GM18517 (cell line): ENCODE results near the gene GMCL2.

Experiments used
- ATAC-seq: cut with Tn5 transposase; IDR thresholded peaks from one replicate; pipeline ENCODE4 v1.9.1; 2021; ENCODE audit warnings: mild to moderate bottlenecking, moderate library complexity; ENCODE audit not compliant: unreplicated experiment

Gene GMCL2

GRCh38 chr5:178222292-178222691 lies 35.1 kb upstream of the GMCL2 start:
- no peak for ATAC-seq

DNA sequence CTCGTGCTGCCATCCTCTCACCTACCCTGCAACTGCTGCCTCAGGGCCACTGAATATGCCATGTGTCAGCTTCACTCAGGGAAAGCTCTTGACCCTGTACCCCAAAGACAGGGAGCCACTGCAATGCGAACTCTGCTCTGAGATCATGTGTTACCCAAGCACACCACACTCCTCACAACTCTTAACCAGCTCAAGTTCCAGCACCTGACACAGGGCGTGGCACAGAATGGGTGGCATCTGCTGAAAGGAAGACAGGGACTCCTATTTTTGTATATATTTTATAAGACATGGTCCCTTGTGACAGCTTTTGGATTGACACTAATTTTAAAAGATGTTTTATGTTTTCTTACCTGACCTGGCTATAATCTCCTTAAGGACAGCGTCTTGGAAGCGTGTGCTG lies 34.7 kb upstream of the GMCL2 start:
- no peak for ATAC-seq

- no peak for ATAC-seq
These were observed 34.1 kb upstream of the GMCL2 start for GRCh38 chr5:178221282-178221681.

DNA sequence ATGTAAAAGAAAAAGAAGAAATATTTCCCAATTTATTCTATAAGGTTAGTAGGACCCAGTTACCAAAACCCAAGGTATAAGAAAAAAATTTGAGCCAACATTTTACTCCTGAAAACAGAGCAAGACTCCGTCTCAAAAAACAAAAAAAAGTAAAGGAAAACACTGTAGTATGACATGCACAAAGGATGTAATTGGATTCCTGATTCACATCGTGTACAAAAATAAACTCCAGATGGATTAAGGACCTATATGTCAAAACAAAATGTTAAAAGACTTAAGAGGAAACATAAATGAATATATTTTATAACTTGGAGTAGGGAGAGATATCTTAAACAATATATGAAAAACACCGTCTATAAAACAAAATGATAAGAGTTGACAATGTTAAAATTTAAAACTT lies 31.7 kb upstream of the GMCL2 start:
- no peak for ATAC-seq

DNA sequence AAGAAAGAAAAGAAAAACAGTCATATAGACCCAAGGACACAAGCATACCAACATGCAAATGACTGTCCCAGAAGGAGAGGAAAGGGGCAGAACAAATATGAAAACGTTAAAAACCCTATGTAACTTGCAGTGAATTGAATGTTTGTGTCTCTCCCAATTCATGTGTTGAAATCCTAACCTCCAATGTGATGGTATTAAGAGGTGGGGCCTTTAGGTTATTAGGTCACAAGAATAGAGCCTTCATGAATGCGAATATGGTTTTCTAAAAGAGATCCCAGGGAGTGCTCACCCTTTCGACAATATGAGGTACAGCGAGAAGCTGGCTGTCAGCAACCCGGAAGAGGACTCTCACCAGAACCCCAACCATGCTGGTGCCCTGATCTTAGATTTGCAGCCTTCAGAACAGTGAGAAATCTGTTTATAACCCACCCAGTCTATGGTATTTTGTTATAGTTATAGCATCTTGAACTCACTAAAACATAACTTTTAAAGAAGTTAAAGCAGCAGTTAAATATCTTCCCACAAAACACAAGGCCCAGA lies 31.1 kb upstream of the GMCL2 start:
- ATAC-seq: no peak

GRCh38 chr5:178216779-178217178 lies 29.6 kb upstream of the GMCL2 start:
- ATAC-seq: no peak

DNA sequence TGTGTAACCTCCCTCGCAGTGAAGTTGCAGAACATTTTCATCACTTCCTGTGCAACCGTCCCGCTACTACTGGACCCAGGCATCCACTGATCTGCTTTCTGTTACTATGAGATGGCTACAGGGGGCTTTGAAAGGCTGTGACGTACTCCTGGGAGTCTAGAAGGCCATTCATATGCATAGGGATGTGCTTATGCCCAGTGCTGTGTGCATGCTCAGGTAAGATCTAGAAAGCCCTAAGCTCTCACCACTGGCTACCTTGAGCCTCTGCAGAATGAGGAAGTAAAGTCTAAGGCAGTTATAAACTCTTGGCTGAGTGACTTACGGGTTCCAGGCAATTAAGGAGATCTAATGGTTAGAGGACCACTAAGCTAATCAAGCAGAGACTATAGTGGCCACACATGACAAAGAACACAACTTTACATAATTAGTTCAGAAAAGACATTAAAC lies 28.9 kb upstream of the GMCL2 start:
- ATAC-seq: no peak

- no peak for ATAC-seq
These were observed 28.3 kb upstream of the GMCL2 start for GRCh38 chr5:178215280-178216002.

GRCh38 chr5:178214160-178214803 lies 27.1 kb upstream of the GMCL2 start:
- no peak for ATAC-seq

GRCh38 chr5:178213748-178214151 lies 26.6 kb upstream of the GMCL2 start:
- no peak for ATAC-seq

DNA sequence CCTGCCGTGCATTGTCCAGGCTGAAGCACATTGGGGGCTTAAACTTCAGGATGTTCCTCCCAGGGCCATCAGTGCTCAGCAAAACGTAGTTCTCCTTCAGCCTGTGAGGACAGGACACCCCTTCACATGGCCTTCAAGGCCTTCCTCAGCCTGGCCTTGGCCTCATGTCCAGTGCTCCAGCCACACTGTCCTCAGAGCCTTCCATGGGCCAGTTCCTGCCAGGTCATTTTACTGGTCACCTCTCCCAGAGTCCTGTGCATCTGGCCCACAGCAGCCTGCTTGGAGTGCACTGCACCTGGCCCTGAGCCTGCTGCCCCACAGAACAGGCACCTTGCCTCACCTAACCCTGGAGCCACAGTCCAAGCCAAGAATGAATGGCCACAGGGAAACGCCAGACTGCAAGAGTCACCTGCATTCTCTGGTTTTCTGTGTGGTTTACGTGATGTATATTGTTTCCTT lies 25.9 kb upstream of the GMCL2 start:
- ATAC-seq: no peak

DNA sequence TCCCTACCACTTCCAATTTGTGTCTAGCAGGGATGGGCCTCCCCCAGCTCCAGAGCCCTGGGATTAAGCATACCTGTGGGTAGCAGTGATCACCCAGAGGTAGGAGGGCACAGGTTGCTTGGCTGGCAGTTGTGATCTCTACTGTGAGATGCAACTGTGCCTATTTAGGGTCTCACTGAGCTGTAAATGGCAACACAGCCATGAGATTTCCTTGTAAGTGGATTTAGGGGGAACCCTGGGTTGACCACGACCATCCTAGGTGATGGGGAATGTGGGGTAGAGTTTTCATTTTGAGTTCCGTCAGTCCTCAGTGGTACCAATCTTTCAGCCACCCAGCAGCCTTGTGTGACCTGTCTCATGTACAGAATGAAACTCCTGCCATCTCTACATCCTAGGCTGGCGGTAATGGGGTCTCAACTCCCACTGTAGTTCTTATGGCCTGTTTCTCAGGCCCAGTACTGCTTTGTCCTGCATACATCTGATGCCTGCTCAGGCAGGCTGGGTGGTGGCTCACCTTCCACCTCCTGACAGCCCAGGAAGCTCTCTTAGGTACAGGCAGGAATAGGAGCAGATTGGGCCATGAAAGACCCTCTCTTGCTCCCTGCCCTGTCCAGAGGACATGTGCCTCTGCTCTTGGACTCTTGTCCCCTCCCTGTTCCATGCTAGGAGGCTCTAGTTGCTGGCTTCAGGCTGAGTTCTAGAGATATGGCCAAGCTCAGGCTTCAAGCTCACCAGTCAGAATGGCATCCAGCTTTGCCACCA lies 25.3 kb upstream of the GMCL2 start:
- no peak for ATAC-seq

- no peak for ATAC-seq
These were observed 24.2 kb upstream of the GMCL2 start for GRCh38 chr5:178211095-178212048.

GRCh38 chr5:178210686-178211085 lies 23.5 kb upstream of the GMCL2 start:
- ATAC-seq: no peak

DNA sequence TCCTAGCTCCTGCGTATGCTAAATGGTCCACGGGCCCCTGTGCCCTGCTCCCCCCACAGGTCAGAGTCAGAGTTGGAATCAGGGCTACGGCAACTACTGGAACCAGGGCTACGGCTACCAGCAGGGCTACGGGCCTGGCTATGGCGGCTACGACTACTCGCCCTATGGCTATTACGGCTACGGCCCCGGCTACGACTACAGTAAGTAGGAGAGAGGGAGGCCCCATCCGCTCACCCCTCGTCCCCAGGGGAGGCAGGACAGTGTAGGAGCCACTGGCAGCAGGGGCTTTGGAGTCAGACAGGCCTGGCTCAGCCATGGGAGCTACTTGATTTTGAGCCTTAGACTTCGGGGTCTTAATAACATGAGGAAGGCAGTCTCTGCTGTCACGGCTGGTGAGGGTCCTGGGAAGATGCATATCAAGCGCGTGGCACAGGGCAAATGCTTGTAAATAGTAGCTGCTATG lies 22.9 kb upstream of the GMCL2 start:
- ATAC-seq: no peak

DNA sequence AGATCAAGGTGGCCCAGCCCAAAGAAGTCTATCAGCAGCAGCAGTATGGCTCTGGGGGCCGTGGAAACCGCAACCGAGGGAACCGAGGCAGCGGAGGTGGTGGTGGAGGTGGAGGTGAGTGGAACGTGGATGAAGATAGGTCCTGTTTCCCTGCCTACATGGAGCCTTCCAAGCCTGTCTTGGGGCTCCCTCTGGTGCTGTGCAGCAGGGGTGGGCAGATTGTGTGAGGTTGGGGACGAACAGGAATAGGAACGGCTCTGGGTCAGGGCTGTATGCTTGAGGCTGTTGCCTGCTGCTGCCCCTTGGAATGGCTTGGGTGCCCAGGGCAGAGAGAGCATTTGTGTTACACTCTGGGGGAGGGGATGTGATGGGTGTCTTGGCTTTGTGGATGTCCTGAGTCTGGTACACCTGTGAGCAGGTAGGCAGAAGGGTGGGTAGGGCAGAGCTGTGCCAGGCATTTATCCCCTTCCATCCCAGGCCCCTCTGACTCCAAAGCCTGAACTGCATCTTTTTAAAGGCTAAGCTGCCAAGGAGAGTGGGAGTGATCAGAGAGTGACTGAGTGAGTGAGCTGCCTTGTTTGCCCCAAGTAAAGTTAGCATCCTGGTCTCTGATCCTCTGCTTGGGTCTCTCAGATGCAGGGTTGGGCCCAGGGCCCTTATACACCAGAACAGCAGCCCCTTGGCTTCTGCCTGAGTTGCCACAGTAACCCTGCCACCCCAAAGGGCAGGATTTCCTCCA lies 22.3 kb upstream of the GMCL2 start:
- no peak for ATAC-seq

DNA sequence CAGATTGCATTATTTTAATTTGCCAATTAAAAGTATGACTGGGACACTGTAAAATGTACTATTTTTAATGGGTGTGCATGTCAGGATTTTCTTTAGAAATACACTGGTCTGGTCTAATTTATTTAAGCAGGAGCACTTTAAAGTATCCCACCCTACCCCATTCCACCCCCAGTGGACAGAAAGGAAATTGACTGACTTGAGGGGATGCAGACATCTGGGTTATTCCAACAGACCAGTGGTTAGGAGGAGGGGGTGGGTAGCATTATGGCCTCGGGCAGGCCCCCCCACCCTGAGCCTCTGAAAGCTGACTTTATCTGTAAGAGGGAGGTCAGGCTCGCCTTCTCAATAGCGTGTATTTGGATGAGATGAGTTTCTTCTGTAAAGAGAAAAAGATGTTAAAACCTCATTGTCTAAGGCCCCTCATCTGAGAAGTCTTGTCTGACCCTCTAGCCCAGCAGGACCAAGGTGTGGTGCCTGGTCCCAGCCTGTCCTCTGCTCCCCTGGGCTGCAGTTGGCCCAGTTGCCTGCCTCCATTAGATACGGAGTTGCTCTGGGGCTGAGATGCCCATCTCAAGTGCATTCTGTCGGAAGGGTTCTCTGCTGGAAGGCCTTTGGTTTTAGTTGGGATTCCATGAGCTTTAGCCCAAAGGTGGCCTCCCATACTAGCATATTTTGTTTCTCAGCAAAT lies 21.5 kb upstream of the GMCL2 start:
- ATAC-seq: no peak

DNA sequence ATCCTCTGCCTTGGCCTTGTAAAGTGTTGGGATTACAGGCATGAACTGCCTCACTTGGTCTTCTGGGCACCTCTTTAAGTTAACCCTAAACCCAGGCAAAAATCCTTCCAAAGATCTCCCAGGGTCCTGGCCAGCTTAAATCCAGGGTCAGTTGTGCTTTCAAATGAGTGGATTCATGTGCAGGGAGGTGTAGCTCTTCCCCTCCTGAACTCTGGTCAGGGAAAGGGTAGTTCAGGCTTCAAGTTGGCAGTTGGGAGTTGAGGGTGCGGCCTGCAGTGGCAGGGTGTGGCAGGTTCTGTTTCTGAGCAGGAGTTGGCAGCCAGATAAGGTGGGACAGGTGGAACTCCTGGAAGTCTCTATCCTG lies 20.7 kb upstream of the GMCL2 start:
- ATAC-seq: no peak
